GM23248 (cell line): ENCODE measurements around the gene WAS.

Source experiments
- EZH2 ChIP-seq: fragments of 200-600 bp; sonication (generic); IDR thresholded peaks from 2 replicates; pipeline ENCODE4 v1.6.1; 2018; ENCODE audit warnings: antibody characterized with exemption, mild to moderate bottlenecking; ENCODE audit not compliant: insufficient read depth, poor library complexity, severe bottlenecking
- EZH2phosphoT487 ChIP-seq: fragments of 200-600 bp; sonication (generic); IDR thresholded peaks from 2 replicates; pipeline ENCODE4 v1.6.1; 2018; ENCODE audit warnings: antibody characterized with exemption, moderate library complexity, mild to moderate bottlenecking, low read depth; ENCODE audit not compliant: insufficient read depth

GRCh38 chrX:48711162-48711928 is 27.7 kb downstream of the WAS start:
- TF ChIP-seq EZH2phosphoT487 = no peak
- TF ChIP-seq EZH2 = no peak
